ENCODE results near the gene UMAD1.

The UMAD1 gene

DNA sequence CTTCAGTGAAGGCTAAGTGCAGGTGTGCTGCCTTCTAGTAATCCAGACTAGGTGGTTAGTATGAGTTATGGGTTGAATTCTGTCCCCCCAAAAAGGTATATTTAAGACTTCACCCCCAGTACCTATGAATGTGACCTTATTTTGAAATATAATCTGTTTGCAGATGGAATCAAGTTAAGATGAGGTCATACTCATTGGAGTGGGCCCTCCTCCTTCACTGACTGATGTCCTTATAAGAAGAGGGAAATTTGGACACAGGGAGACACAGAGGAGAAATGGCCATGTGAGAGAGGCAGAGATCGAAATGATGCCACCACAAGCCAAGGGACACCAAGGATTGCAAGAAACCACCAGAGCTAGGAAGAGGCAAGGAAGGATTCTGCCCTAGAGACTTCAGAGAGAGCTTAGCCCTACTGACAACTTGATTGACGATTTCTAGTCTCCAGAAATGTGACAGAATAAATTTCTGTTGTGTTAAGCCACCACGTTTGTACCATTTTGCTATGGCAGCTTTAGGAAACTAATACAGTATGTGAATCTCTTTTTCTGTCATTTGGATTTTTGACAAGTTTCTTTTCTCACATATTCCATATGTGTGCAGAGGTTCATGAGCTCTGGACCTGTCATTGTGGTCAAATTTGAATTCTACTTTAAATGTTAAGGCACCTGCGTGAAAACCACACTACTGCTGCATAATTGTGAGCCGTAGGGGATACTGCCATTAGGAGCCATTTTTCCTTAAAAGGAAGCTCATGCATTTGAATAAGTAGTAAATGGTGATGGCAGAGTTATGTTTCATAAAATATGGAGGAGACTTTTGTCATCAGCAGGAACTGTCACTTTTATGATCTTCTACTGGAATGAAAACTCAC is 80.4 kb downstream of the UMAD1 start:
- TF ChIP-seq ZFX (IDR thresholded peaks at IDR 0.05; ENCODE audit: borderline replicate concordance), result no peak
- TF ChIP-seq, protein P1, sequence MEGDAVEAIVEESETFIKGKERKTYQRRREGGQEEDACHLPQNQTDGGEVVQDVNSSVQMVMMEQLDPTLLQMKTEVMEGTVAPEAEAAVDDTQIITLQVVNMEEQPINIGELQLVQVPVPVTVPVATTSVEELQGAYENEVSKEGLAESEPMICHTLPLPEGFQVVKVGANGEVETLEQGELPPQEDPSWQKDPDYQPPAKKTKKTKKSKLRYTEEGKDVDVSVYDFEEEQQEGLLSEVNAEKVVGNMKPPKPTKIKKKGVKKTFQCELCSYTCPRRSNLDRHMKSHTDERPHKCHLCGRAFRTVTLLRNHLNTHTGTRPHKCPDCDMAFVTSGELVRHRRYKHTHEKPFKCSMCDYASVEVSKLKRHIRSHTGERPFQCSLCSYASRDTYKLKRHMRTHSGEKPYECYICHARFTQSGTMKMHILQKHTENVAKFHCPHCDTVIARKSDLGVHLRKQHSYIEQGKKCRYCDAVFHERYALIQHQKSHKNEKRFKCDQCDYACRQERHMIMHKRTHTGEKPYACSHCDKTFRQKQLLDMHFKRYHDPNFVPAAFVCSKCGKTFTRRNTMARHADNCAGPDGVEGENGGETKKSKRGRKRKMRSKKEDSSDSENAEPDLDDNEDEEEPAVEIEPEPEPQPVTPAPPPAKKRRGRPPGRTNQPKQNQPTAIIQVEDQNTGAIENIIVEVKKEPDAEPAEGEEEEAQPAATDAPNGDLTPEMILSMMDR (IDR thresholded peaks at IDR 0.05), result no peak
- H3K27ac ChIP-seq, result no peak overlapping the region

DNA sequence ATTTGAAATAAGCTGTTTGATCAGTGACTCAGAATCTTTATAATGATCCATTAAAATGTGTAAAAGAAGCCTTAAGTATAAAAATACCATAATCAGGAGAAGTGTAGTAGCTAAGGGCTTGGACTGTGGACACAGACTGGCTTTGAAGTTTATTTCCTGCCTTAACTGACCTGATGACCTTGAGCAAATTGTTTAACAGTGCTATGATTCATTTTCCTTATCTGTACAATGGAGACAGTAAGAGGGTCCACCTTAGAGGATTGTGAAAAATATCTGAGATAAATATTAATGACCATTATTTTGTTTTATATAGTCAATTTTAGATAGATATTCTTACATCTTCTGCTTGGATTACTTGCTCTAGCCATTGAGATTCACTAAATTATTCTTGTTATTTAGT is 91.2 kb downstream of the UMAD1 start:
- TF ChIP-seq, protein P1 (IDR thresholded peaks at IDR 0.05), result no peak
- H3K27ac ChIP-seq, result no peak overlapping the region

DNA sequence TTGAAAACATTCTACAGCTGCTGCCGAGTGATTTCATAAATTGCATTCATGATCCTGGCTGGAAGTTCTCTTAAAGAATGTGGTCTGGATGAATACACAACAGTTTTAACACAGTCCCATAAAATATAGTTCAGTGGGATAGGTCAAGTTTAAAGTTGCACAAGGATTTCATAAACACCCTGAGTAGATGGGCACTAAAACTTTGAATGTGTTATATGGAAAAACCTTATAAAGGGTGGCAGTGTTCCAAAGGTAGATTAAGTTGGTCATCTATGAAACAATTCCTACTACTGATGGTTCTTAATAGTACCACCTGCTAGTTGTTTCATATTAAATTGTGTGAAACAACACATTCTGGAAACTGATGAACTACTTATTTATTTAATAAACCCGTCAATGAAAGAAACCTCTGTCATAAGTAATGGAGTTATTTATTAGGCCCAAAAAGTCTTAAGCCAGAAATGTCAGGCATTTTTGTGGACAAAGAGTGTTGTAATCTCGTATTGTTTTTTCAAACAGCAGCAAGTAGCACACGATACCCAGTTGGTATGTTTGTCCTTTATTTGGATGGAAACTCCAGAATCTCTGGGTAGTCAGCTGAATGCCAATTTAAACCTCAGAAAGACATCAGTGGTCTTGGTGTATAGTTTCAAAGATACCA is 92.2 kb downstream of the UMAD1 start:
- no peak overlapping the region for H3K27ac ChIP-seq
- TF ChIP-seq, protein P1 (IDR thresholded peaks at IDR 0.05), result no peak
- TF ChIP-seq ZFX (IDR thresholded peaks at IDR 0.05; ENCODE audit: borderline replicate concordance), result no peak

DNA sequence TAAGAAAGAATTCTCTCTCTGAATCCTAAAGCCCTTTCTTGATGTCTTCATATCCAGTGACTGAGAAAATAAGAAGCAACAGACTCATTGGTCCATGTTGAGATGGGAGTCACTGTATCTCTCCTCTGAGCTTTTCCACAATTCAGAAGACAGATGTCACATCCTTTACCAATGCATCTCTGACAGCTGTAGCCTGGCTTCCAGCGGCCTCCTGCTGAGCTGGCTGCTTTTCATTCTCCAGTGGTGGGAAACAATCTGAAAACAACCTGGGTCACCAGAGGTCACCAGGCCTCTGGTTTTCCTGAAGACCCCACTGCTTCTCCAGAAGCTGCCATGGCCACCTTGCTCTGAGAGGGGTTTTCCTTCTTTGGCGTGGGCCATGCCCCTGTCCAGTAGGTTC is 96.1 kb downstream of the UMAD1 start:
- TF ChIP-seq, protein P1 (IDR thresholded peaks at IDR 0.05), result no peak
- TF ChIP-seq ZFX (IDR thresholded peaks at IDR 0.05; ENCODE audit: borderline replicate concordance), result no peak
- no peak overlapping the region for H3K27ac ChIP-seq

DNA sequence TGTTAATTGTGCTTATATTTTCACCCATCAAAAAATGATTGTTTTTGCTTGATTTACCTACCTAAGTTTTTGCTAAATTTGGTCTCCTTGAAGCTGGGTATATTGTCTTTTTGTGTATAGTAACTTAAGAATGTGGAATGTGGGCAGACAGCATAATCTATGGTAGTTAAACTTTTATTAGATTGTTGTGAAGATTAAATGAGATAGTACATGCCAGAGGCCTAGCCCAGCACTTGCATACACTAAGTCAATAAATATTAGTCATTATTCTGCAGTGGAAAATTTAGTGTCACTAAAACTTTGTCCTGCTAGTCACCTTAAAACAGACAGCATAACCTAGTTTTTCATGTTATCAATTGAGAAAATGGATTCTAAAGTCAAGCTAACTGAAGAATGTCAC is 97.1 kb downstream of the UMAD1 start:
- no peak overlapping the region for H3K27ac ChIP-seq
- TF ChIP-seq, protein P1 (IDR thresholded peaks at IDR 0.05), result no peak
- TF ChIP-seq ZFX (IDR thresholded peaks at IDR 0.05; ENCODE audit: borderline replicate concordance), result no peak

DNA sequence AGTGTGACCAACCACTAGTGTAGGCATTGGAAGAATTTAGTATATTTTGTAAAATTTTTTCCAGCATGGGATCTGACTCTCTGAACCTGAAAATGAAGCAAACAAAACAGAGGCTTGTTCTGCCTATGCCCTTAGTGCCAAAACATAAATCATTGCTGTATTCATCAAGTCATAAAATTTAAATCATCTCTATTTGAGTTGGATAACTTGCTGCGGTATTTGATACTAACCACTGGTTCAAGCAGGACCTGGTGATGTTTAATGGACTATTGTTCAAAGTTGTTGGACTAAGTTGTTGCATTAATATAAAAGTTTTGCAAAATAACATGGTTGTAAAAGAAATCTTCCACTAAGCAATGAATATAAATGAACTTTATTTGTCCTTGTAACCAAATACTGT is 97.6 kb downstream of the UMAD1 start:
- TF ChIP-seq, protein P1 (IDR thresholded peaks at IDR 0.05), result no peak
- no peak for TF ChIP-seq ZFX (IDR thresholded peaks at IDR 0.05; ENCODE audit: borderline replicate concordance)
- no peak overlapping the region for H3K27ac ChIP-seq

DNA sequence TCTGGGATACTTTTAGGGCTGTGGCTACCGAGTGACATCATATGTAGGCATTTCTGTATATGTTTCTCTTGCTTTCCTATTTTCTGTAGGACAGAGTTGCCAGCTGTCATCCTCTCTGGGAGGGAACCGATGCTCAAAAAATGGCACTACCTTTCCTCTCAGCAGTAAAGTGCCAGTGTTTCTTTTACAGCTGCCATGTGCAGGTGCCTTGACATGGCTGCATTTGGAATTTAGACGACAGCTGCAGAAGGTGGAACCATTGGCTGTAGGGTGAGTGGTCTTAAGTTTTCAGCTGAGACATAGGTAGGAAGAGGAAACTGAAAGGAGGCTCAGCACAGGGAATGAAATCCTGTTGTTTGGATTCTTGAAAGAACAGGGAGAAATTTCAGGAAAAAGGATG is 98.1 kb downstream of the UMAD1 start:
- no peak for TF ChIP-seq ZFX (IDR thresholded peaks at IDR 0.05; ENCODE audit: borderline replicate concordance)
- TF ChIP-seq, protein P1 (IDR thresholded peaks at IDR 0.05), result no peak
- no peak overlapping the region for H3K27ac ChIP-seq

Measured in 22Rv1 (cell line).